Parathyroid adenoma (tissue), 2 donors: ENCODE results near the gene LIMCH1.

ENCODE experiments used
- H2AFZ ChIP-seq: fragments of 300-600 bp; sonication (generic); one replicate; pipeline ENCODE4 v1.7.0; 2017; ENCODE audit warnings: antibody characterized with exemption, mild to moderate bottlenecking
- H3K27ac ChIP-seq: fragments of 300-600 bp; sonication (generic); one replicate; pipeline ENCODE4 v1.7.0; 2017
- H3K27me3 ChIP-seq: fragments of 300-600 bp; sonication (generic); one replicate; pipeline ENCODE4 v1.7.0; 2017; ENCODE audit warnings: low read length; ENCODE audit not compliant: control insufficient read depth, insufficient read depth
- H3K36me3 ChIP-seq: fragments of 300-600 bp; sonication (generic); one replicate; pipeline ENCODE4 v1.7.0; 2017; ENCODE audit warnings: low read length; ENCODE audit not compliant: control insufficient read depth, insufficient read depth
- H3K4me1 ChIP-seq: fragments of 300-600 bp; sonication (generic); one replicate; pipeline ENCODE4 v1.7.0; 2017; ENCODE audit warnings: control low read depth
- H3K4me2 ChIP-seq: fragments of 300-600 bp; sonication (generic); one replicate; pipeline ENCODE4 v1.7.0; 2017; ENCODE audit warnings: low read length
- H3K4me3 ChIP-seq: fragments of 300-600 bp; sonication (generic); one replicate; pipeline ENCODE4 v1.7.0; 2017; ENCODE audit warnings: low read depth, low read length
- H3K79me2 ChIP-seq: fragments of 300-600 bp; sonication (generic); one replicate; pipeline ENCODE4 v1.7.0; 2017; ENCODE audit warnings: control low read depth
- H3K9ac ChIP-seq: fragments of 300-600 bp; sonication (generic); one replicate; pipeline ENCODE4 v1.7.0; 2017; ENCODE audit warnings: mild to moderate bottlenecking
- H3K9me3 ChIP-seq: fragments of 300-600 bp; sonication (generic); one replicate; pipeline ENCODE4 v1.7.0; 2017; ENCODE audit warnings: low read length; ENCODE audit not compliant: control insufficient read depth
- TF ChIP-seq, protein P1 (sequence below): fragments of 300-600 bp; sonication (generic); IDR thresholded peaks from one replicate; pipeline ENCODE4 v1.7.0; 2017; ENCODE audit warnings: antibody characterized with exemption, mild to moderate bottlenecking
- donor health status: primary hyperparathyroidism.

The LIMCH1 gene

GRCh38 chr4:41505161-41505661 is 32.7 kb upstream of the LIMCH1 start:
- Histone ChIP-seq H3K36me3 (no peaks in the 10 kb centered on the region), H3K4me3 (no peak overlapping the region), H3K79me2 (no peaks in the 10 kb centered on the region), H3K4me2 (no peak overlapping the region), H3K27ac (no peak overlapping the region), H3K27me3 (no peaks in the 10 kb centered on the region), H2AFZ (no peak overlapping the region), H3K4me1 (peaks cover 2% of the 10 kb centered on the region), H3K9me3 (no peaks in the 10 kb centered on the region), H3K9ac (no peak overlapping the region)
- TF ChIP-seq, protein P1, sequence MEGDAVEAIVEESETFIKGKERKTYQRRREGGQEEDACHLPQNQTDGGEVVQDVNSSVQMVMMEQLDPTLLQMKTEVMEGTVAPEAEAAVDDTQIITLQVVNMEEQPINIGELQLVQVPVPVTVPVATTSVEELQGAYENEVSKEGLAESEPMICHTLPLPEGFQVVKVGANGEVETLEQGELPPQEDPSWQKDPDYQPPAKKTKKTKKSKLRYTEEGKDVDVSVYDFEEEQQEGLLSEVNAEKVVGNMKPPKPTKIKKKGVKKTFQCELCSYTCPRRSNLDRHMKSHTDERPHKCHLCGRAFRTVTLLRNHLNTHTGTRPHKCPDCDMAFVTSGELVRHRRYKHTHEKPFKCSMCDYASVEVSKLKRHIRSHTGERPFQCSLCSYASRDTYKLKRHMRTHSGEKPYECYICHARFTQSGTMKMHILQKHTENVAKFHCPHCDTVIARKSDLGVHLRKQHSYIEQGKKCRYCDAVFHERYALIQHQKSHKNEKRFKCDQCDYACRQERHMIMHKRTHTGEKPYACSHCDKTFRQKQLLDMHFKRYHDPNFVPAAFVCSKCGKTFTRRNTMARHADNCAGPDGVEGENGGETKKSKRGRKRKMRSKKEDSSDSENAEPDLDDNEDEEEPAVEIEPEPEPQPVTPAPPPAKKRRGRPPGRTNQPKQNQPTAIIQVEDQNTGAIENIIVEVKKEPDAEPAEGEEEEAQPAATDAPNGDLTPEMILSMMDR = no peak

DNA sequence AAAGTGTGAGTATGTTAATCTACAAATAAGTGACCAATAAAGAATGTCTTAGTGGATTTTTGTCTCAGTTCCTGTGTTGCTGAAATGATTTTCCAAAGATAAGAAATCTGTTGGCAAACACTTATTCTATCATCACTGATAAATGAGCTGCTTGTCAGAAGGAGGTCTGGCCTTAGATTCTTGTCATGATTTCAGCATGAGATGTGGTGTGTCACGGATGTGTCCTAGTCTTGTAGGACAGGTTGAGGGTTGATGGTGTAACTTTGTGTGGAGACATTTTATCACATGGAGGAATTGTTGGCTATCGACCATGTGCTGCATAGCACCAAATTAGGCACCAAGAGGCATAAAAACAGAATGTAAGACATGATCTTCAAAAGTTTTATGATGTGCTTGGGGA is 31.8 kb upstream of the LIMCH1 start:
- H3K4me2 ChIP-seq = no peak overlapping the region
- H3K9ac ChIP-seq = no peak overlapping the region
- TF ChIP-seq, protein P1 = no peak
- no peaks in the 10 kb centered on the region for H3K36me3 ChIP-seq
- H3K79me2 ChIP-seq = no peaks in the 10 kb centered on the region
- H3K9me3 ChIP-seq = no peaks in the 10 kb centered on the region
- no peaks in the 10 kb centered on the region for H3K27me3 ChIP-seq
- no peak overlapping the region for H3K27ac ChIP-seq
- H3K4me1 ChIP-seq = peaks cover 2% of the 10 kb centered on the region
- H2AFZ ChIP-seq = no peak overlapping the region
- H3K4me3 ChIP-seq = no peak overlapping the region

- H3K9ac ChIP-seq = no peak overlapping the region
- H3K36me3 ChIP-seq = no peaks in the 10 kb centered on the region
- no peaks in the 10 kb centered on the region for H3K79me2 ChIP-seq
- H3K4me1 ChIP-seq = peaks cover 2% of the 10 kb centered on the region
- no peak overlapping the region for H3K27ac ChIP-seq
- H3K27me3 ChIP-seq = no peaks in the 10 kb centered on the region
- no peak overlapping the region for H3K4me3 ChIP-seq
- H3K4me2 ChIP-seq = no peak overlapping the region
- TF ChIP-seq, protein P1 = no peak
- no peak overlapping the region for H2AFZ ChIP-seq
- no peaks in the 10 kb centered on the region for H3K9me3 ChIP-seq
Measured at GRCh38 chr4:41507291-41507947, 30.5 kb upstream of the LIMCH1 start.

GRCh38 chr4:41509451-41509866 is 28.5 kb upstream of the LIMCH1 start:
- H3K4me2 ChIP-seq = no peak overlapping the region
- H3K79me2 ChIP-seq = no peaks in the 10 kb centered on the region
- peaks cover 2% of the 10 kb centered on the region for H3K4me1 ChIP-seq
- no peak overlapping the region for H2AFZ ChIP-seq
- TF ChIP-seq, protein P1 = no peak
- H3K4me3 ChIP-seq = no peak overlapping the region
- no peaks in the 10 kb centered on the region for H3K36me3 ChIP-seq
- H3K9ac ChIP-seq = no peak overlapping the region
- no peak overlapping the region for H3K27ac ChIP-seq
- H3K9me3 ChIP-seq = no peaks in the 10 kb centered on the region
- H3K27me3 ChIP-seq = no peaks in the 10 kb centered on the region

DNA sequence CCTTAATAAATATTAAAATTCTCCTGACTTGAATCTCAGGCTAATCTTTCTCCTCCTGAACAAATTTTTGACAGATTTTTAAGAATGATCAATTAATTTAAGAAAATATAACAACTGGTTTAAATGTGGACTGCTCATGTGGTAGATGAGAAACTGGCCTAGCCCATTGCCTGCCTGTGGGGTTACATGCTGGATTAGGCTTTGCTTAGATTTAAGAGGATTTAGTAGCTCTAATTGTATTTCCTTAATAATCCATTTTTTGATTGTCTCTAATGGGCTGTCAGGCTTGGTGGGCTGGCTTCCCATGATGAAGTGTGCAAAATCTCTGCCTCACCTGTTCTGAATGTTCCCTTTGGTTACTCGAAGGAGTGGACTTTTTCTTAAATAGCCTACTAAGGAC is 27.8 kb upstream of the LIMCH1 start:
- Histone ChIP-seq H3K4me1 (peaks cover 2% of the 10 kb centered on the region), H3K27ac (no peak overlapping the region)
- TF ChIP-seq, protein P1 = no peak

More for the DNA sequence above, 27.8 kb upstream of the LIMCH1 start:
- no peaks in the 10 kb centered on the region for H3K36me3 ChIP-seq
- no peaks in the 10 kb centered on the region for H3K9me3 ChIP-seq
- H3K9ac ChIP-seq = no peak overlapping the region
- H2AFZ ChIP-seq = no peak overlapping the region
- H3K79me2 ChIP-seq = no peaks in the 10 kb centered on the region
- H3K27me3 ChIP-seq = no peaks in the 10 kb centered on the region
- no peak overlapping the region for H3K4me2 ChIP-seq
- no peak overlapping the region for H3K4me3 ChIP-seq
